ENCODE measurements around the gene IGF1R. TPM values are rescaled to one million over a fixed set of nuclear protein-coding genes. Genes with fewer than 3 reads are reported as not detected.

Gene IGF1R
- total RNA-seq, 1 donor from 2014 or later: 145 TPM

GRCh38 chr15:98827217-98827616 is 178.9 kb downstream of the IGF1R start:
- DNase-seq: no peak
- H3K27me3 Mint-ChIP-seq (ENCODE audit: unreplicated experiment): peaks cover 6% of the 10 kb centered on the region
- no peak overlapping the region for H3K4me3 Mint-ChIP-seq (ENCODE audit: unreplicated experiment)
- no peak overlapping the region for H3K27ac Mint-ChIP-seq (ENCODE audit: unreplicated experiment)
- H3K9me3 Mint-ChIP-seq (ENCODE audit: unreplicated experiment): peaks cover 21% of the 10 kb centered on the region
- peaks cover 9% of the 10 kb centered on the region for H3K4me1 Mint-ChIP-seq (ENCODE audit: low read depth, unreplicated experiment)
- peaks cover 31% of the 10 kb centered on the region for H3K36me3 Mint-ChIP-seq (ENCODE audit: unreplicated experiment)
- no peak for TF ChIP-seq CTCF (IDR thresholded peaks at IDR 0.05; ENCODE audit: partially characterized antibody, unreplicated experiment)

- DNase-seq: no peak
- Mint-ChIP-seq H3K27me3 (ENCODE audit: unreplicated experiment) (peaks cover 6% of the 10 kb centered on the region), H3K36me3 (ENCODE audit: unreplicated experiment) (peaks cover 39% of the 10 kb centered on the region), H3K4me1 (ENCODE audit: low read depth, unreplicated experiment) (peaks cover 3% of the 10 kb centered on the region), H3K27ac (ENCODE audit: unreplicated experiment) (no peak overlapping the region), H3K4me3 (ENCODE audit: unreplicated experiment) (no peak overlapping the region), H3K9me3 (ENCODE audit: unreplicated experiment) (peaks cover 22% of the 10 kb centered on the region)
- no peak for TF ChIP-seq CTCF (IDR thresholded peaks at IDR 0.05; ENCODE audit: partially characterized antibody, unreplicated experiment)
Observed at GRCh38 chr15:98830034-98830634, 181.8 kb downstream of the IGF1R start.

GRCh38 chr15:98834976-98835375 is 186.6 kb downstream of the IGF1R start:
- Mint-ChIP-seq H3K36me3 (ENCODE audit: unreplicated experiment) (peaks cover 31% of the 10 kb centered on the region), H3K9me3 (ENCODE audit: unreplicated experiment) (peaks cover 16% of the 10 kb centered on the region), H3K4me3 (ENCODE audit: unreplicated experiment) (no peak overlapping the region), H3K4me1 (ENCODE audit: low read depth, unreplicated experiment) (peaks cover 10% of the 10 kb centered on the region), H3K27ac (ENCODE audit: unreplicated experiment) (no peak overlapping the region), H3K27me3 (ENCODE audit: unreplicated experiment) (peaks cover 14% of the 10 kb centered on the region)
- DNase-seq: no peak
- no peak for TF ChIP-seq CTCF (IDR thresholded peaks at IDR 0.05; ENCODE audit: partially characterized antibody, unreplicated experiment)

- H3K27ac Mint-ChIP-seq (ENCODE audit: unreplicated experiment): no peak overlapping the region
- H3K4me3 Mint-ChIP-seq (ENCODE audit: unreplicated experiment): no peak overlapping the region
- H3K4me1 Mint-ChIP-seq (ENCODE audit: low read depth, unreplicated experiment): peaks cover 12% of the 10 kb centered on the region
Observed at GRCh38 chr15:98835876-98836275, 187.5 kb downstream of the IGF1R start.

More at GRCh38 chr15:98835876-98836275, 187.5 kb downstream of the IGF1R start:
- Mint-ChIP-seq H3K27me3 (ENCODE audit: unreplicated experiment) (peaks cover 14% of the 10 kb centered on the region), H3K9me3 (ENCODE audit: unreplicated experiment) (peaks cover 13% of the 10 kb centered on the region), H3K36me3 (ENCODE audit: unreplicated experiment) (peaks cover 22% of the 10 kb centered on the region)
- no peak for DNase-seq
- TF ChIP-seq CTCF (IDR thresholded peaks at IDR 0.05; ENCODE audit: partially characterized antibody, unreplicated experiment): no peak

Measured in glutamatergic neuron (in vitro differentiated cells).